Right lobe of liver (tissue), 4 donors: ENCODE data around the gene MUL1.

Experiments
- CTCF ChIP-seq, 4 donors: fragments of 200-600 bp in 3 of 4; fragments of 450-650 bp in 1 of 4; IDR thresholded peaks; one replicate each; pipeline versions ENCODE4 v1.5.1 to v1.8.0; 2016 to 2022; ENCODE audit warnings: antibody characterized with exemption in 4 of 4, mild to moderate bottlenecking in 2 of 4
- POLR2A ChIP-seq: fragments of 450-650 bp; IDR thresholded peaks from one replicate; pipeline ENCODE4 v1.6.1; 2017; ENCODE audit warnings: antibody characterized with exemption, mild to moderate bottlenecking
- donor health status: DM: no; HTN: no; CAD: no.
- donor health status: DM: no; HTN: no; CAD: no.
- donor health status: DM: no; HTN: yes; CAD: no.

- TF ChIP-seq POLR2A (no peak), CTCF (IDR thresholded peaks at IDR 0.05) (no peak)
Observed at GRCh38 chr1:20499105-20499504, 8.8 kb downstream of the MUL1 start.
